Measurements from ENCODE around the gene PARD6B.
"Not testable (repeated sequence)": the region's sequence is repeated elsewhere in the genome, so short reads cannot be mapped to it uniquely, and the experiment has no call there.

PARD6B gene

DNA sequence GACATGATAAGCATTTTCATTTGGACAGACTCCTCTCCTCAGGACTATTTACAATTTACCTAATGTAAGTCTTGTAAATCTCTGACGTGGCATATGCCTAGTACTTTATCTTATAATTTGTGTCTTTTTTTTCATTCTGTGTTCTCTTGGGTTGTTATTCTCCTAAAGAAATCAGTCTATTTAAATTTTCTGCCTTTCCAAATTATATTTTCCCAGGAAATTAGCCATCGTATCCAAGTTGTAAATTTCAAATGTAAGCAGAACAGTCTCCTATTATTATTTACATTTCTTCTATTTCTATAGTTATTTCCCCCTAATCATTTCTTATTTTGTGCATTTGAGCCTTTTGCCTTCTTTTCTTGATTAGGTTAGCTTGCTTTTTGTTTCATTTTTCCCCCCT is 46.0 kb downstream of the PARD6B start:
- DNase-seq, result no peak

DNA sequence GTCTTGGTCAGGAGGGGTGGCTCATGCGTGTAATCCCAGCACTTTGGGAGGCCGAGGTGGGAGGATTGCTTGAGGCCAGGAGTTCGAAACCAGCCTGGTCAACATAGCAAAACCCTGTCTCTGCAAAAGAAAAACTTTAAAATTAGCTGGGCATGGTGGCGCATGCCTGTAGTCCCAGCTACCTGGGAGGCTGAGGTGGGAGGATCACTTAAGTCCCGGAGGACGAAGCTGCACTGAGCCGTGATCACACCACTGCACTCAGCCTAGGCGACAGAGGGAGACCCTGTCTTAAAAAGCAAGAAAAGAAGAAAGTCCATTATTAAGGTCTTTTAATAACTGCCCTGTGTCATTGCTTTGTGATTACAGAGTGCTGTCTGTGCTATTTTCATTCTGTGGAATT is 47.6 kb downstream of the PARD6B start:
- not testable (repeated sequence) for DNase-seq

DNA sequence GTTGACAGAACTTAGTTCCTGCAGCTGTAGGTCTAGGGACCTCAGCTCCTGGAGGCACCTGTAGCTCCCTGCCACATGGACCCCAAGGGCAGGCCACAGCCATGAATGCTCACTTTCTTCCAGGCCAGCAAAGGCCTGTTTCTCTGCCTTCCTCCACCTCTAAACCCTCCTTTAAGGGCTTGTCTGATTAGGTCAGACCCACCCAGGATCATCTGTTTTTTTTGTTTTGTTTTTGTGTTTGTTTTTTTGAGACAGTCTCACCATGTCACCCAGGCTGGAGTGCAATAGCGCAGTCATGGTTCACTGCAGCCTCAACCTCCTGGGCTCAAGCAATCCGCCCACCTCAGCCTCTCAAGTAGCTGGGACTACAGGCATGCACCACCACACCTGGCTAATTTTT is 52.0 kb downstream of the PARD6B start:
- DNase-seq, result no peak

DNA sequence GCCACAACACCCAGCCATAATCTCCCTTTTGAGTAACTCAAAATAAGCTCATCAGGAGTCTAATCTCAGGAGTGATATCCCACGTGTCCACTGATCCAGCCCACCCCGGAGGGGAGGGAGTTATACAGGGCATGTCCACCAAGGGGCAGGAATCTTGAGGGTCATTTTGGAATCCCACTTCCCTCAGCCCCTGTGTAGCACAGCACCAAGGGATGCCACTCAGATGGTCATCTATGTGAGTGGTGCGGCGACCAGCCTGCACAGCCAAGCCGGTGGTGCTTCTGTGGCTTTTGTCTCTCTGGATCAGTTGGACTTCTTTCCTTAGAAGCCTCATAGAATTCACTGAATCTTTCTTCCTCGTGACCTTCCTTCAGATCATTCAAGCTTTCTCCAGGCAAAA is 52.5 kb downstream of the PARD6B start:
- DNase-seq, result no peak

DNA sequence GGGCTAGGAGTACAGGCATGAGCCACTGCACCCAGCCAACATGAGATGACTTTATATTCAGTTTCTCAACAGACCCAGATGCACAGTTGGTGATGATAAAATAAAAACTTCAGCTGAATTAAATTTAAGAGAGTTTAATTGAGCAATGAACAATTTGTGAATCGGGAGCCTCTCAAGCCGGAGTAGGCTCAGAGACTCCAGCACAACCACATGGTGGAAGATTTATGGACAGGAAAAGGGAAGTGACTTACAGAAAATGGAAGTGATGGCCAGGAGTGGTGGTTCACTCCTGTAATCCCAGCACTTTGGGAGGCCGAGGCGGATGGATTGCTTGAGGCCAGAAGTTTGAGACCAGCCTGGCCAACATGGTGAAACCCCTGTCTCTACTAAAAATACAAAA is 53.1 kb downstream of the PARD6B start:
- no peak for DNase-seq

DNA sequence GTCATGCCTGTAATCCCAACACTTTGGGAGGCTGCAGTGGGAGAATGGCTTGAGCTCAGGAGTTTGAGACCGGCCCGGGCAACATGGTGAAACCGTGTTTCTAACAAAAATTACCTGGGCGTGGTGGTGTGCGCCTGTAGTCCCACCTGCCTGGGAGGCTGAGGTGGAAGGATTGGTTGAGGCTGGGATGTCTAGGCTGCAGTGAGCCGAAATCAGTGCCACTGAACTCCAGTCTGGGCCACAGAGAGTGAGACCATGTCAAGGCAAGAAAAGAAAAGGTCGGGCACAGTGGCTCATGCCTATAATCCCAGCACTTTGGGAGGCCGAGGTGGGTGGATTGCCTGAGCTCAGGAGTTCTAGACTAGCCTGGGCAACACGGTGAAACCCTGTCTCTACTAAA is 55.3 kb downstream of the PARD6B start:
- DNase-seq, result no peak

DNA sequence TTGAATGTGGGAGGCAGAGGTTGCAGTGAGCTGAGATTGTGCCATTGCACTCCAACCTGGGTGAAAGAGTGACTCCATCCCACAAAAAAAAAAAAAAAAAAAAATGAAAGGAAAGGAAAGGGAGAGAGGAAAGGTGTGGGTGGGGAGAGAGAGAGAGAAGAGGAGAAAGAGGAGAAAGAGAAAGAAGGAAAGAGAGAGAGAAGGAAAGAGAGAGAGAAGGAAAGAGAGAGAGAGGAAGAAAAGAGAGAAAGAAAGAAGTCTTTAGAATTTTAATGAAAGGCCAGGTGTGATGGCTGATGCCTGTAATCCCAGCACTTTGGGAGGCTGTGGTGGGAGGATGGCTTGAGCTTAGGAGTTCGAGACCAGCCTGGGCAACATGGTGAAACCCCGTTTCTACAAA is 55.8 kb downstream of the PARD6B start:
- DNase-seq, result no peak

DNA sequence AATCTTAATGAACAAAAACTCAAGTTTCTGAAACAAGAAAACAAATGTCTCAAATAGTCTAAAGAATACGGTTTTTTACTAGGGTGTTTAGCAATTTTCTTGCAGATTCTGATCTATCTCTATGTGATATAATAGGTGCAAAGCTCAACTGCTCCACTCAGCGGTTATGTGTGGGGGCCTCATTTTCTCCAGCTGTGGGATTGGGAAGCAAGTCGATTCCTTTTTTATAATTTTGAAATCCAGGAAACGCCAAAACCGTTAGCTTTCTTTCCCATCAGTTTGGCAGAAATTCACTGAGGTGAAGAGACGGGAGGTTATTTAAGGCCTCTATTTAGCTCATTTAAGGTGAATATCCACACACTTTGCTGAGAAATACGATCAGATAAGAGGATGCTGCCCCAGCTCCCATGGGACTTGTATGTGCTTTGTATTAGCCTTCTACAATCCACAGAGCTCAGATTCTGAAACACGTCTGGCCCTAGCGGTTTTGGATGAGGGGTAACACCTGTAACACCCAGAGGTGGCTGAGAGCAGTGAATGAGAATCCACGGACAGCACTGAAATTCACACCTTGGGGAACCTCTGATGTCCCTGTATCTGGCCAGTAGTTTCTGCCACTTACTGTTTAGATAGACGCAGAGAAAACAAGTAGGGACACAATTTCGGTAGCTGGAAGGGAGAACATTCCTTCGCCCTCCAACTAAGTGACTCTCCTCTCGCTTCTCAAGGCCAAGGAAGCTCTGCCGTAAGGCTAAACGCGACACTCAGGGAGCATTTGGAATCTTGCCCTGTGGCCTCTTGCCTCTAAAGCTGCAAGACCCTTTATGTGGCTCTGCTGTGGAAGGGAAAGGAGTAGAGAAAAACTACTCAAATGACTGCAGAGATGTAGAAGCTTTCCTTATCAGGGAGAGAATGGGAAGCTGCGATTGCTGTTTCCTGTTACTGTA is 56.9 kb downstream of the PARD6B start:
- no peak for DNase-seq

DNA sequence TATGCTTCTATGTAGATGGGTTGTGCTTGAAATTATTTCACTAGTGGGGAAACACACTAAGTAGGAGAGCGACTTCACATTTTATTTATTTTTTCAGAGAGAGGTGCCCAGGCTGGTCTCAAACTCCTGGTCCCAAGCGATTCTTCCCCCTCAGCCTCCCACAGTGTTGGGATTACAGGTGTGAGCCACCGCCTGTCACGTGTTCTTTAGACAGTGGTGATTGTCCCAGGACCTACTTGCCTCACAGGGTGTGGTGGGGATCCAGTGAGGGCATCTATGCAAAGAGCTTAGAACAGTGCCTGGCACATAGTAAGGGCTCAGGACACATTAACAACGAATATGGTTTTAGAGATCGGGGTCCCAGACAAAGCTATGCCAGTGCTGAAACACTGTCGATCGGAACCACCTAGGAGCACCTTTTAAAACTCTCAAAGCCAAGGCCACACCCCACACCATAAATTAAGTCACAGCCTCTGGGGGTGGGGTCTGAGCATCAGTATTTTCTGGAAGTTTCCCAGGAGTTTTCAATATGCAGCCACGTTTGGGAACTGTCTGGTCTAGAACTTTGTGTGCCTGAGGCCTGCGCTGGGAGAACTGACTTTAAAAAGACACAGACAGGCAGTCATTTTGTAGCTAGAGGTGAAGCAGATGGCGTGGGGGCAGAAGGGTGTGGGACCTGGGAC is 58.7 kb downstream of the PARD6B start:
- DNase-seq, result no peak

DNA sequence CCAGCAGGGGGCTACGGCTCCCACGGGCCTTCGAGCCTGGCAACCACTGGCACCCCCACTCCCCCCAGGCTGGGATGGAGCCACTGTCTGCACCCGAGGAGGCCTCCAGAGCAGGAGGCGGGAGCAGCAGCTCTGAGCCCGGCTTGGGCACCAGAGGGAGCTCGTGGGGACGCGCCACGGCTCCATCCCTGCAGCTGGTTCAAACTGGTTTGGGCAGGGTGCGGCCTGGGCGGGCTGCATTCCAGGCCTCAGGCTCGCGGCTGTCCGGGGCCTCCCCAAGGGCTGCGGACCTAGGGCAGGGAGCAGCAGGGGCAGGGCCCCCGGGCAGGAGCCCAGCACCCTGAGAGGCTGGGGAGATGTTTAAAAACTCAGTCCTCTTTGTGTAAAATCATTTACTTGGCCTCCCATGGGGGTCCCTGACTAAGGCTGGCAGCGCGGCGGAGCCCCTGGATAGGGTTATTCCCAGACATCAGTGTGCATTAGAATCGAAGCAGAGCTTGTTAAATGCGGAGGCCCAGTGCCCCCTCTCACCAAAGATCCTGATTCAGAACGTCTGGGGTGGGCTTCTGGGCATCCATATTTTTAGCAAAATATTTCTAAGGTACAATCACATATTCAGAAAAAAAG is 59.4 kb downstream of the PARD6B start:
- peak; percentile 49 for DNase-seq

DNA sequence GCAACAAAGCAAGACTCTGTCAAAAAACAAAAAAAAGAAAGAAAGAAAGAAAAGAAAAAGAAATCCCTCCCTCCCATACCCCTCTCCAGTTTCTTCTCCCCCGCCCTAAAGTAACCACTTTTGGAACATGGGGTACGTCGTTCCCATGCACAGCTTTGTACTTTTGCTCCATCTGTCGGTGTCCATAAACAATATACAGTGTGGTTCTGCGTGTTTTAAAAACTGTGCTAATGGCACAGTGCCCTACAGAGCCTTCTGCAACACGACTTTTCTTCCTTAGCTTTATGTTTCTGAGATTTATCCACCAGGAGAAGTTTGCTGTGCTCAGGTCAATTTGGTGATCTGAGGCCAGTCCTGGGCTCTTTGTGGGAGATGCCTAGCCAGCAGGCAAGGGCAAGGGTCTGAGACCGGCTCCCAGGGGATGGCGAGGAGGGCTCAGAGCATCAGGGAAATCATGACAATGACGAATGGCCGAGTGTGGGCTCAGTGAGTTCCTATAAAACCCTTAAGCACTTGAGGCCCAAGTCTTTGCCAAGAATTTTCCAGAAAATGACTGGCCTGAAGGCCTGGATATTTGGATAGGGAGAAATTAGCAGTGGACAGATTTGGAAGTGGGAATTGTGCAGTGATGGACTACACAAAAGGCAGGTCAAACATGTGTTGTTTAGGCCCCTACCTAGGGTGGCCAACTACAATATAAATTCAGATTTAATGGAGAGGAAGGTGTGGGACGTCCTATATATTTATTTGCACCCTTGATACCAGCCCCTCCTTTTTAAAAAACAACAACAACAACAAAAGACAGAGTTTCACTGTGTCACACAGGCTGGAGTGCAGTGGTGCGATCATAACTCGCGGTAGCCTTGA is 61.6 kb downstream of the PARD6B start:
- DNase-seq, result no peak

DNA sequence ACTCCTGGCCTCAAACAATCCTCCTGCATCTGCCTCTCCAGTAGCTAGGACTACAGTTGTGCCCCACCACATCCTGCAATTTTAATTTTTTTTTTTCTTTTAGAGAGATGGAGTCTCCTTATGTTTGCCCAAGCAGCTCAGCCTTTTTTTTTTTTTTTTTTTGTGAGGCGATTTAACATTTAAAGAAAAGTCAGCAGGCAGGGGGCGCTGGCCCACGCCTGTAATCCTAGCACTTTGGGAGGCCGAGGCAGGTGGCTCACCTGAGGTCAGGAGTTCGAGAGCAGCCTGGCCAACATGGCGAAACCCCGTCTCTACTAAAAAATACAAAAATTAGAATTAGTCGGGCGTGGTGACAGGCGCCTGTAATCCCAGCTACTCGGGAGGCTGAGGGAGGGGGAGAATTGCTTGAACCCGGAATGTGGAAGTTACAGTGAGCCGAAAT is 62.2 kb downstream of the PARD6B start:
- DNase-seq, result not testable (repeated sequence)

DNA sequence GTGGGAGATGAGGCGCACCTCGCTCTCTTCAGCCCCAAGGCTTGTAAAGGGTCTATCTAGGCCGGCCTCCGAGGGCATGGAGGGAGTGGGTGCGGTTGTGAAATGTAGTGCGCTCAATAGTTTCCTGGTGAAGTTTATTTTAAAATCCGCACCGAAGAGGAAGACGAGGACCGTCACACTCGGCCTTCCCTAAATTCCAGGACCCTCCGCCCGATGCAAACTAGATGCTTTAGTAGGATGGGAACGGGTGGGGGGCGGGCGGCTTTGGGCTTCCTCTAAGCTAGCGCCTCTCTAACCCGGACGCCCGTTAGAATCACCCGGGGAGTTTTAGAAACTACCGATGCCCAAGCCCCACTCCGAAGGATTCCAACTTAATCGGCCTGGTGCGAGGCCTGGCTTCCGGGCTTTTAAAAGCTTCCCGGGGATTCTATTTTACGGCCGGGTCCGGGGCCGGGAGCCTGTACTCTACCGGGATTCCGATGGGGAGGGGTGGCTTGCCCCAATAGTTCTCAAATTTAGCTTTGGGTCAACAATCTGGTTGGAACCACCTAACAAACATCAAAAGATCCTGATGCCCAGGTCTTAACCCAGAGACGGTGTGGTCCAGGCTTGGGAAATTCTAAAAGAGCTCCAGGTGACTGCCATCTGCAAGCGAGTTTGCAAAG is 62.9 kb downstream of the PARD6B start:
- DNase-seq, result no peak

DNA sequence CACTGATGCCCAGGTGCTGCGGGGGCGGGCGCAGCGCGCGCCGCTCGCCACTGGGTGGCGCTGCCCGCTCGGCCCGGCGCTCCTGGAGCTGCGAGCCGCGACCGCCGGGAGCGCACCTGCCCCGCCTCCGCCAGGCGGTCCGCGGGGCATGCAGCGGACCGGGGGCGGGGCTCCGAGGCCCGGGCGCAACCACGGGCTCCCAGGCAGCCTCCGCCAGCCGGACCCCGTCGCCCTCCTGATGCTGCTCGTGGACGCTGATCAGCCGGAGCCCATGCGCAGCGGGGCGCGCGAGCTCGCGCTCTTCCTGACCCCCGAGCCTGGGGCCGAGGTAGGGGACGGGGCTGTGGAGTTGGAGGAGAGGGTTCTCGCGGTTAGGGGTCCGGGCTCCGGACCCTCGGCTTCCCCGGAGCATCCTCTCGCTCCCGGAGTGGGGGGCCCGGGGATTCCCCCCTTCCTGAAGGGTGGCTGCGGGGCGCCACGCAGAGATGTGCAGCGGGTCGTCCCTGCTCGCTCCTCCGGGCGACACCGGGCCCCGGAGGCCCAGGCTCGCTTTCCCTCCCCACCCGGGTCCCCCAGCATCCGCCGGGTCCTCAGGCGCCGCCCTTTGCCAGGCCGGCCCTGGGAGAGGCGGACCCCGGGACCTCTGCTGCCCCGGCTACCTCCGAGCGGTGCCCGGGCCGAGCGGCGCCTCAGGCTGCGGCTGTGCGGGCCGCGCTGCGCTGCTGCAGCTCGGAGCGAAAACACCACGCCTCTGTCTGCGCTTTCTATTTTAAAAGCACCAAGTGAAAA is 63.7 kb downstream of the PARD6B start, which contains the start of gene BCAS4:
Gene BCAS4, plus strand, starts transcription at position 216 of the 789 bp plus-strand sequence. Its CDS starts 23 bp downstream, at position 239.
- peak; percentile 35 for DNase-seq

DNA sequence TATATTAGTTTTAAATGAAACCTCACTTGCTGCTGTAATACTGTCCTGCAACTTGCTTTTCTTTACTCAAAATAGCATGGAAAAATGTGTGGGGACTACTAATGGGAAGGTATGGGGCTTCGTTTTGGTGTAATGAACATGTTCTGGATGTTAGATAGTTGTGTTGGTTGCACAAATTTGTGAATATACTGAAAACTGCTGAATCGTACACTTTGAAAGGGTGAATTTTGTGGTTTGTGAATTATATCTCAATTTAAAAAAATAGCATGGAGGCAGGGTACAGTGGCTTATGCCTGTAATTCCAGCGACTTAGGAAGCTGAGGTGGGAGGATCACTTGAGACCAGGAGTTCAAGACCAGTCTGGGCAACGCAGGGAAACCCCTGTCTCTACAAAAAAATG is 65.8 kb downstream of the PARD6B start:
- no peak for DNase-seq

DNA sequence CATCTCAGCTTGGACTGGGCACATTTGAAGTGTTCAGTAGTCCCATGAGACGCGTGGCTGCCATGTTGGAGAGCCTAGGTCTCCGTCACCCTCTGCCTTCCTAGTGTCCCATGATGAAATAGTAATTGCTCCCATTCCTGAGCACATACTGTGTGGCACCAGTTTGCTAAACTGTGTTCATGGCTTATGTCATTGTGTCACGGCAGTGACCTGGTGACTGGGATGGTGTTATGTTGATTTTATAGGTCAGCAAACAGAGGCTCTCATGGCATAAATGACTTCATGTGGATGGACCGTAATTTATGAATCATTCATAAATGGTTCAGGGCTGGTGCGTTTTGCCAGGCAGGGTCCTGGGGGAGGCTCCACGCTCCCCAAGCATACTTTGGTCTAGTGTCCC is 67.3 kb downstream of the PARD6B start:
- DNase-seq, result no peak

DNA sequence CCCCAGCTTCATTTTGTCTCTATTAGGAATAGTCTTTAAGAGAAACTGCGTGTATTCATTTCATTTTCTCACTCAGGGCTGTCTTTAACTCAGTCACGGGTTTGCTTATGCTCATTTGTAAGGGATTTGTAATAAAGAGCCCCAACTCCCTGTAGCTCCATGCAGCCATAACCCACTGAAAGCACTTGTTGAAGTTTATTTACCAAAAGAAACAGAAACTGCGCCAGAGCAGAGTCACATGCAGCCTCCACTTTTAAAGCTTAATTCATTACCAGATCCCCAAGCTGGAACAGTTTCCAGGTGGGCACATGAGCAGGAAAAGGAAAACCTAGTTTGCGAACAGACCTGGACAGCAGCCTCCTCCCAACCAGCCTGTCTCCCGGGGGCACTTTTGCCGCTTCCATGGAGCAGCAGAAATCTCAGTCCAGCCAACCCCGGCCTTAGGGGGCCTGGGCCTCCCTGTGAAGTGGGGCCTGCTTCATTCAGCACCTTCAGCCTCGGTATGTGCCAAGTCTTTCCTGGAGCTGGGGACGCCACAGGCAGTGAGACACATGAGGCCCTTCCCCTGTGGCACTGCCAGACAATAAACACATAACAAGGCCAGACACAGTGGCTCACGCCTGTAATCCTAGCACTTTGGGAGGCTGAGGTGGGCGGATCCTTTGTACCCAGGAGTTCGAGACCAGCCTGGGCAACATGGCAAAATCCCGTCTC is 68.0 kb downstream of the PARD6B start:
- DNase-seq, result no peak

DNA sequence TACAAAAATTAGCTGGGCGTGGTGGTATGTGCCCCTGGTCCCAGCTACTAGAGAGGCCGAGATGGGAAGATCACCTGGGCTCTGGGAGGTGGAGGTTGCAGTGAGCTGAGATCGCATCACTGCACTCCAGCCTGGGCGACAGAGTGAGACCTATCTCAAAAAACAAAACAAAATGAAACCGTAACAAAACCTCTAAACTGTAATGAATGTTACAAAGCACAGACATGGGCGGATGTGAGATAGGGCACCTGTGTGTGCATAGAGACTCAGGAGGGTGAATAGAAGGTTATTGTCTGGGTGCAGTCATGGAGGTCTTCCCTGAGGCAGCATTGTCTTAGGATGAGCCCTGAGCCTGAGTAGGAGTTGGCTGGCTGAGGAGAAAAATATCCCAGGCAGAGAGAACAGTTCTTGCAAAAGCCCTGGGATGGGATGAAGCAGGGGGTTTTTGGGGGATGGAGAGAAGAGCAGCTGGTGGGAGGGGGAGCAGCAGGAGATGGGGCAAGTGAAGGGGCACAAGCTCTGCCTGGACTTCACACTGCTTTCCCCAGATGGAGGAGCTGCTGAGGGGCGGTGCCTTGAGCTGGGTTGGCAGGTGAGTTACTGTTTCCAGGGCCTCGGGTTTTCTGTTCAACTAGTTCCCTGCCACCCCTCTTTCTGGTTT is 68.6 kb downstream of the PARD6B start:
- DNase-seq, result no peak

DNA sequence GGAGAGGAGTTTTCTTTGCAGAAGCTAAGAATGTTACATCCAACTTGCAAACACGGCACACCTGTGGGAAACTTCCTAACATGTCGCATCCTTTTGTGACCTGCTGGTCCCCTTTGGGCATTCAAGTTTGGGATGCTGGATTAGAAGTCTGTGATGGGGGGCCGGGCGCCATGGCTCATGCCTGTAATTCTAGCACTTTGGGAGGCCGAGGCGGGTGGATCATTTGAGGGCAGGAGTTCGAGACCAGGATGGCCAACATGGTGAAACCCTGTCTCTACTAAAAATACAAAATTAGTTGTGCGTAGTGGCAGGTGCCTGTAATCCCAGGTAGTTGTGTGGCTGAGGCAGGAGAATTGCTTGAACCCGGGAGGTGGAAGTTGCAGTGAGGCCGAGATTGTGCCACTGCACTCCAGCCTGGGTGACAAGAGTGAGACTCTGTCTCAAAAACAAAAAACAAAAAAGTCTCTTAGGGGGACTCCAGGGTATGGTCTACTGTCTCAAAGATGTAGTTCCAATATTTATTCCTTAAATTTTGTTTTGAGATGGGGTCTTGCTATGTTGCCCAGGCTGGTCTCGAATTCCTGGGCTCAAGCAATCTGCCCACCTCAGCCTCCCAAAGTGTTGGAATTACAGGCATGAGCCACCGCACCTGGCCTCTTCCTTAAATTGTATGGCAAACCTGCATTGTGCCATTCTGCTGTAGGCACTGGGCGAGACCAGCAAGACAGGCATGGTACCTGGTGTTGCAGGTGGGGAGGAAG is 69.8 kb downstream of the PARD6B start:
- DNase-seq, result not testable (repeated sequence)

All from NCI-H2107 (cell line).